HG03520 (cell line): ENCODE measurements around the gene WWOX.
"Not testable (repeated sequence)": the region's sequence is repeated elsewhere in the genome, so short reads cannot be mapped to it uniquely, and the experiment has no call there.

Source experiments
- ATAC-seq: cut with Tn5 transposase; IDR thresholded peaks from one replicate; pipeline ENCODE4 v1.9.1; 2021; ENCODE audit warnings: mild to moderate bottlenecking, moderate library complexity; ENCODE audit not compliant: unreplicated experiment

Gene WWOX

DNA sequence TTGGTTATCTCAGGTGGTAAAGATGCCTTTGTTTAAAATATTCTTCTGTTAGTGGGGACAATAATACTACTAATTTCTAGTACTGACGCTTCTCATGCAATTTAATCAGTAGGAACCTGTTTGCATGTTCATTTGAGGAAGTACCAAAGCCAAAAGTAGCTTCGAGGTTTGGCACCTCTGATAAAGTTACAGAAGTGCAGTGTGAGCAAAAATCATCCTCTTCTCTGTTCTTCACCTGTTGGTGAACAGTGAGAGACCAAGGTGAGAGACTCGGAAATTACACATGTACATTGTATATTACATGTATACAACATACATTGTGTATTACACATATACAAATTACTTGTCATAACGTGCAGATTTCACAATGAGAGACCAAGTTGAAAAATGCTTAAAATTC lies 1096.5 kb downstream of the WWOX start:
- ATAC-seq: no peak

DNA sequence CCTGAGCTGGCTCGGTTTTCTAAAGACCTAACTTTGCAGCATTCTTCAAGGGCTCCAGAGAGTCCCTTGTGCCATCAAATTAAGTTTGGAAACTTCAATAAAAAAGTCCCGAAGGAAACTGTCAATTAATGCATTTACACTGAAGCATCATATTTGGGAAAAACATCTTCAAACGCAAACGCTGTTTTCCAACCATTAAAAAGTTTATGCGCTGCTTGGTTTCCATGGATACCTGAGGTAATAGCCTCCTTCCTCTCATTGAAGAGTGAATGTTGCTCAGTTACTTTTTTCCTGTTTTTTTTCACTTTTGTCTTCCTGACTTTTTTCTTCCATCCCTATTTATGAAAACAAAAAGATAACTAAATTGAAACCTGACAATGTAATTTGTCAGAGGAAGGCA lies 1102.0 kb downstream of the WWOX start:
- ATAC-seq: no peak

DNA sequence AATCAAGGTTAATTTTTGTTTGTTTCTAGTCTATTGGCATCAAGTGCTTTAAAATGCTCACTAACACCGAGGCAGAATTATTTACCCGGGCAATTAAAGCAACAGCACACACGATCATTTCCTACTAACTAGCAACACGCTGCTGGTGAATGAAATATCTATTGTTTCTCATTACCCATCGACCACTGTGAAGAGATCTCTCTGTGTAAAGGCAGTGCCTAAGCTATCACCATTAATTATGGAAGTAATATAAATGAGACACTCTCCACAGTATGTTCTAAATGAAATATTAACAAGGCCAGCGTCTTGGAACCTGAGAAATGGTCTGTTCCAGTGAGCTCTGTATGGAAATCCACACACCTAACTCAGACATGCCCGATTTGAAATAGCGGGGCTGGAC lies 1103.5 kb downstream of the WWOX start:
- ATAC-seq: no peak

DNA sequence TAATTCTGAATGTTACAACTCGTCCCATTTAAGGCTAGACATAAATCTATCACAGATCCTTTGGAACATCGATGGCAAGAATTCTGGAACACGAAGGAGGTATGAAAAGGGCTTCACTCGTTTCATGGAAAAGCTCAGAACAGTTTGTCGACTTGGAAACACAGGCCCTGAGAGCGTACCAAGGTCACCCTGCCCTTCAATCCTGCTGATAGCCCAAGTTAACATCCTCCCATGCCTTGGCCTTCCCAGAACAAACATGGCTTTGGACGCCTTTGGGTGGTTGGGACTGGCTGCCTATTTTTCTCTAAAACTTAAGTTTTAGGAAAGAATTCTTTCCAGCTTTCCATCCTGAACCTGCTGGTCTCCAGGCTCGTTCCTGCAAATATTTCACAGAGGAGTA lies 1105.0 kb downstream of the WWOX start:
- no peak for ATAC-seq

DNA sequence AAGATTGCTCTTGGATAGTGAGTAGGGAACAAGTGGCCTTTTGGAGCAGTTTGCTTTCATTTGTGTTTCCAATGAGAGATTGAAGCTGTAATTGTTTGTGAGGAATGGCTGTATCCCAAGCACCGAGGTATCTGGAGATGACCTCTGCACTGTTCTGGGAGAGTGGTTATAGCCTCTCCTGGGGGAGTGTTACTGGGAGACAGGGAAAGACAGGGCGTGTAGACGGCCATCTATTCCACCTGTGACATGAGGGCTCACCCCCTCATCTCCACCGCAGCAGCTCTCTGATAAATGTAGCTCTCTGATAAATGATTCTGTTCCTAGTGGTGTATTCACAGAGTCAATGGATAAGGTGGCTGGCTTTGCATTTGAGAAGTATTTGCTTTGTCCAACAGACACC lies 1107.4 kb downstream of the WWOX start:
- ATAC-seq: no peak

DNA sequence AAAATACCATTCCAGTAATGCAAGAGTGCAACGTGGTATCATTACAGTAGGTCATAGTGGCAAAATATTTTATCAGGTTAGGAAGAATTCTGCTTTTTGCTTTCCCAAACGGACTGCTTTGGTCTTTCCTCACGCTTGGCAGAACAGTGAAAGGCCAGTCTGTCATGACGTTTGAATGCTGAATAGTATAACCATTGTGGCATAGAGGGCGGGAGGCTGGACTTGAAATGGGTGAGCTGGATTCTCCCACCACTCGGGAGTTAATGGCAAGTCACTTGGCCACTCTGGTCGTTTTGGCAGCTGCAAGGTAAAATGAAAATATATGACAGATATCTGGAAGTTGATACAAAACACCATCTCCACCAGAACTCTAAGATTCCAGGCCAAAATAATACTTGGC lies 1109.9 kb downstream of the WWOX start:
- no peak for ATAC-seq

DNA sequence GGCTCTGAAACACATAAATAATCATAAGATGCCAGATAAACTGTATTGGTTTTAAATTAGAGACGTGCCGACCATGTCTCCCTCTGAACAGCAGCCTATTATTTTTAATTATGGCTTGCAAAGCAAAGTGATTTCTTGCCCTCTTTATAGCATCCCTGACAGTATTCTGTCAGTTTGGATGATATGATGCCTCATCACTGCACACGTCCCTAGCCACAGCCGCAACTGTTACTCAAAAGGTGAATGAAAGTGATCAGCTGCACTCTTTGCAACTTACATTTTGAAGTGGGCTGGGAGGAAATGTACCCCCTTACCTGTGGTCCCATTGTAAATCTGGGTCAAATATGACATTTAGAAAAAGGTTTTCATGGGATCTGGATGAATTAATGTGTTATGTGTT lies 1111.2 kb downstream of the WWOX start:
- ATAC-seq: no peak

DNA sequence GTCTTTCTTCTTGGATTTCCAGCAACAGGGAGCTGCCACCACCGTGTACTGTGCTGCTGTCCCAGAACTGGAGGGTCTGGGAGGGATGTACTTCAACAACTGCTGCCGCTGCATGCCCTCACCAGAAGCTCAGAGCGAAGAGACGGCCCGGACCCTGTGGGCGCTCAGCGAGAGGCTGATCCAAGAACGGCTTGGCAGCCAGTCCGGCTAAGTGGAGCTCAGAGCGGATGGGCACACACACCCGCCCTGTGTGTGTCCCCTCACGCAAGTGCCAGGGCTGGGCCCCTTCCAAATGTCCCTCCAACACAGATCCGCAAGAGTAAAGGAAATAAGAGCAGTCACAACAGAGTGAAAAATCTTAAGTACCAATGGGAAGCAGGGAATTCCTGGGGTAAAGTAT lies 1112.1 kb downstream of the WWOX start:
- no peak for ATAC-seq

DNA sequence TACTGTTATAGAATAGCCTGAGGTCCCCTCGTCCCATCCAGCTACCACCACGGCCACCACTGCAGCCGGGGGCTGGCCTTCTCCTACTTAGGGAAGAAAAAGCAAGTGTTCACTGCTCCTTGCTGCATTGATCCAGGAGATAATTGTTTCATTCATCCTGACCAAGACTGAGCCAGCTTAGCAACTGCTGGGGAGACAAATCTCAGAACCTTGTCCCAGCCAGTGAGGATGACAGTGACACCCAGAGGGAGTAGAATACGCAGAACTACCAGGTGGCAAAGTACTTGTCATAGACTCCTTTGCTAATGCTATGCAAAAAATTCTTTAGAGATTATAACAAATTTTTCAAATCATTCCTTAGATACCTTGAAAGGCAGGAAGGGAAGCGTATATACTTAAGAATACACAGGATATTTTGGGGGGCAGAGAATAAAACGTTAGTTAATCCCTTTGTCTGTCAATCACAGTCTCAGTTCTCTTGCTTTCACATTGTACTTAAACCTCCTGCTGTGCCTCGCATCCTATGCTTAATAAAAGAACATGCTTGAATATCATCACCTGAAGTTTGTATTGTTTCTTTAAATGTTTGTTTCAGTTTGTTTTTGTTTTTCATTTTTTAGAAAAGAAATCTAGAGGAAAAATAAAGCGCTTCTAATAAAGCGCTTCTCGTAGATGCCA lies 1112.8 kb downstream of the WWOX start:
- ATAC-seq: no peak

DNA sequence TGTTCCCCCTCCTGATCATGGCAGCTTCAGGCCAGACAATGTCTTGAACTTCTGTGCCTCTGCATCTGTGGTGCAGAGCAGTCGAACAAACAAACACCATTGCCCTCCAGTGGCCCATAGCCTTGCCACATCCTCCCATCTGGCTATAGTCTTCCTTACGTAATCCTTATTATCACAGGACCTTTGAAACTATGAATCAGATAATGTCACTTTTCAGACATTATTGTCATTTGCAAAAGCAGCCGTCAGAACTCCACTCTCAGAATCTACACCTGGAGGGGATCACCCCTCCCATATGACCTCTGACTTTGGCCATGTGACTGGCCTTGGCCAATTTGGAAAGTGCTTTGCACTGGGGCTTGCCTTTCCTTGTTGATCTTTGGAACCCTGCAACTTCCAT lies 1113.8 kb downstream of the WWOX start:
- ATAC-seq: no peak

DNA sequence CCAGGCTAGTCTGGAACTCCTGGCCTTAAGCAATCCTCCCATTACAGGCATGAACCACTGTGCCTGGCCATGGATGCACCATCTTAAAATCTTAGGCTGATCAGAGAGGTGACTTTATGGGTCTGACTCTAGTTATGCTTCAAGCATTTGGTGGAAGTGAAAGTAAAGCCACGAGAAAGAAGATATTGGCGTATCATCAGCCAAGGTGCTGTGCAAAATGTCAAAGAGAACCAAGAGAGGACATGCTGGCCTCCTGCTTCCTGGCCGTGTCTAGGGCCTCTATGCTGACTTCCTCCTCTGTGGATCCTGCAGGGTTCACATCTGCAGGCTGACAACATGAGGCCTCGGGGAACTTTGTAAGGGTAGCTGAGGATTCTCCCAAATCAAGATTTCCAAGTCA lies 1115.8 kb downstream of the WWOX start:
- ATAC-seq: no peak

DNA sequence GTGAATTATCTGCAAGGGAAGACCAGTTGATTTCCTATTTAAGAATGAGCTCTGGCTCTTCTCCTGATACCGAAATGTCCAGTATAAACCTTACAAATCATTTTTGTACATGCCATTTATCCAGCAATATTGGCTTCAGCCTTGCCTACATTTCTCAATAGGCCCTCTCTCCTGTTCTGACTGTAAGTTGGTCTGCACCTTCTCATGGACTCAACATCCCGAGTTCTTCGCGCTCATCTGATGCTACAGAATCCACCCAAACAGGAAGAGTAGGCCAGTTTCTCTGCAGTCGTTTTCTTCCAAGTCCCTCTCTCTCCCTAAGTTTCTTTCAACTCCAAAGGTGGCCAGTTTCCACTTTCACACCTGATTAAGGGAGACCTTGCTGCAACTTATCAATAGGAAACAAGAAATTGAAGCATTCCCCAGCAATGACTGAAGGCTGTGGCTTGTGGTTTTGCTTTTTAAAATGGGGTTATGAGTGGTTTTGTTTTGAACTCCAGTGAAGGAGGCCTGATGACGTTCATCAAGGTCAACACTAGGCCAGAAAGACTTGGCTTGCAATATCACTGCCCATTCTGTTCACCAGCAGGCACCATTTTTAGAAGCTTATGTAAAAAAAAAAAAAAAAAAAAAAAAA lies 1118.0 kb downstream of the WWOX start:
- ATAC-seq: no peak

DNA sequence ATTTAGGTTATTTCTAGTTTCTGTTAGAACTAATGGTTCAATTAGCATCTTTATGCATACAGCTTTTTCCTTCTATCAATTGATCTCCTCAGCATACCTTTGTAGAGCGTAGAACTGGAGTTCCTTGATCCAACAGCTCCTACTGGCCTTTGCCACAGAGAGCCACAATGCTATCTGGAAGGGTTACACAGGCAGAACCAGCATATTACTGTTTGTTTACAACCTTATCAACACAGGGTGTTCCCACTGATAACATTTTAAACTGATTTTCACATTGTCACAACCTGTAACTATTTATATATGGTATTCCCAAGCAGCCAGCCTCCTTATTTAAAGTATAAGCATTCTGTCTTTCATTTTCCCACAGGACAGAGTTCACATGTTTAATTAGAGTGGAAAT lies 1118.9 kb downstream of the WWOX start:
- no peak for ATAC-seq

DNA sequence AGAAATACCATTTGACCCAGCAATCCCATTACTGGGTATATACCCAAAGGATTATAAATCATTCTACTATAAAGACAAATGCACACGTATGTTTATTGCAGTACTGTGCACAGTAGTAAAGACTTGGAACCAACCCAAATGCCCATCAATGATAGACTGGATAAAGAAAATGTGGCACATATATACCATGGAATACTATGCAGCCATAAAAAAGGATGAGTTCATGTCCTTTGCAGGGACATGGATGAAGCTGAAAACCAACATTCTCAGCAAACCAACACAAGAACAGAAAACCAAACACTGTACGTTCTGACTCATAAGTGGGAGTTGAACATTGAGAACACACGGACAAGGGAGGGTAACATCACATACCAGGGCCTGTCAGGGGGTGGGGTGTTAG lies 1126.5 kb downstream of the WWOX start:
- ATAC-seq: not testable (repeated sequence)

DNA sequence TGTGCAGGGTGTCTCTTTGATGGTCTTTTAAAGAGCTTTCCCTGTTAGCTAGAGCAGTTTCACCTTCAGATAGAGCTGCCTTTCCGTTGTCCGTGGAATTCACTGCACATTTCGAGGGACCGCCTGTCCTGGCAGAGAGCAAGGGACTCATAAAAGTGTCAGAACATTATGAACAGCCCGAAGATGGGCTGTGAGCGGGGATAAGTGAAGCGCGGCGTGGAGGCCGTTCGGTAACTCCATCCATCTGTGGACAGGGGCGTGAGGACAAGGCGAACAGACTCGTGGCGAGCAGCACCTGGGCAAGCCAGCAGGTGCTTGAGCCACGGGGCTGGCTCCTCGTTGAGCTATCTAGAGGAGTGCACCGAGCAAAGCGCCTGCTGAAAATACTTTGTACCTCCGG lies 1129.9 kb downstream of the WWOX start:
- no peak for ATAC-seq

DNA sequence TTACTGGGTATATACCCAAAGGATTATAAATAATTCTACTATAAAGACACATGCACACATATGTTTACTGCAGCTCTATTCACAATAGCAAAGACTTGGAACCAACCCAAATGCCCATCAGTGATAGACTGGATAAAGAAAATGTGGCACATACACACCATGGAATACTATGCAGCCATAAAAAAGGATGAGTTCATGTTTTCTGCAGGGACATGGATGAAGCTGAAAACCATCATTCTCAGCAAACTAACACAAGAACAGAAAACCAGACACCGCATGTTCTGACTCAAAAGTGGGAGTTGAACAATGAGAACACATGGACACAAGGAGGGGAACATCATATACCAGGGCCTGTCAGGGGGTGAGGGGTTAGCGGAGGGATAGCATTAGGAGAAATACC lies 1146.2 kb downstream of the WWOX start:
- ATAC-seq: not testable (repeated sequence)

DNA sequence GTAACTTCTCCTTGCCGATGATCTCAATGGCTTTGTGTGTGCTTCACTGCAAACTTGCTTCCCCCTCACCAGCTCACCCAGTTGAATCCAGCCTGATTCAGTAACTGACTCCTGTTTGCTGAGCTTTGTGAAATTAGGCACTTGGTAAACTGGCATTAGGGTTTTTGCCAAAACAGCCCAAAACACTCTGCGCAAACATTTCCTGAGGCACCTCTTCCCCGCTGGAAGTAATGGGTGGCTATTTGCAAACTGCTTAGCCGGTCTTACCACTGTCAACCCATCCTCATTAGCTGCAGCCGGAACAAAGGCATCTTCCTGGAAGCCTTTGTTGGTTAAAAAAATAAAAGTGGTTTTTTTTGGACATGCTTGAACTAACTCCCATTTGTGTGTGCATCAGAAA lies 1147.9 kb downstream of the WWOX start:
- no peak for ATAC-seq

DNA sequence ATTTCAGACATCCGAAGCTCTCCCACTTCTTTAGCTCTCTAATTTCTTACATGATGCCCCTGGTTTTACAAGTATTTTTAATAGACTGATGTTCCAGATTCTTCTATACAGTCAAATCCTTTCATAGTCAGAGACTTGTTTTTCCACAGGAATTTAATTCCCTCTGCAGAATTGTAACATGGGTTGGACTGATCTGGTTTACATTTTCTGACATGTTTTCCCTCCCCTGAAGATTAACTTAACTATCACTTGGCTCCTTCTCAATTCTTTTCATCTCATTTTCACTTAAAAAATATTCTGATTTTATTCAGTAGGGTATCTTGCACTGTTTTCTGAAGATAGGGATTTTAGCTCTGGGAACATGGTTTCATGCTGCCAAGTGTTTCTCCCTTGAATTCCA lies 1148.9 kb downstream of the WWOX start:
- no peak for ATAC-seq

DNA sequence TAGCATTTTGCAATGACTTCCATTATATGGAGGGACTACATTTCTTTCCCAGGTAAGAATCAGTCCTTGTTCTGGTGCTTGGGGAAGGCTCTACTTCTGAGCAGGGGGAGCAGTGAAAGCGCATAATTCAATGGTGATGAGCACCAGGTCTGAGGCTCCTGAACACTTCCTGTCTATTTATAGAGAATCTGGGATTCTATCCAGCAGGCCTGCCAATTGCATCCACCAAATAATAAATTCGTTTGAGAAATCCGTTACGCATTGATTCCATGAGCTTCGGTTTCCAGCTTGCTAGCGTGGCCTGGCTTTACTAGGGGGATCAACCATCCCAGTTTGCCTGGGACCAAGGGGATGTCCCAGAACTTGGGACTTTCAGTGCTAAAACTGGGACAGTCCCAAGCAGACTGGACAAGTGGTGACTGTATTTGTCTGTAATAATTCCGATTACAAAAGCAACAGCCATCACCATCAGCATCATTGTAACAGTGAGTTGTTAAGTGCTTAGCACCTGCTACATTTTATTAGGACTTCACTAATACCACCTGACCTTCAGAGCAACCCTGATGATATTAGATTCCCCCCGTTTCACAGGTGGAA lies 1151.1 kb downstream of the WWOX start:
- ATAC-seq: no peak

DNA sequence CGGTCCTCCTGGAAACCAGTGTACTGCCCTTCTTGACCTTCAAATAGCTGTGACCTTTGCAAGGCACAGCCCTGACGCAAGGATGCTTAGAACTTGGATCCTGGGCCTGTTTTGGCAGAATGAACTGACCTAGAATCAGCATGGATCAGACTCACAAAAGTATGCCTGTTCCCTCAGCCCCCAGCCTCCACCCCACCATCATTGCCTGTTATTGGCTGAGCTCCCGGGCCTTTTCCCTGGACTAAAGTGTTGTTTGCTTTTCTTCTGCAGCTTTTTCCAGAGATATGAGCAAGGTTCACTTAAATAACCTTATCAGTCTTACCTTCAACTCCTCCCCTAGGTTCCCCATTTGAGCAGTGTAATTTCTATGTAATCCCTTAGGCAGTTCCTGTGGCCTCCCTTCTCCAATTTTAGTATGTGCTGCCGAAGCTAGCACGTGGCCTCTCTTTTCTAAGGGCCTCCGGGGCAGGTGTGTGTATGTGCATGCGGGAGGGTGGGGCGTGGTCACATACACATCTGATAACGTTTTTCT lies 1153.7 kb downstream of the WWOX start:
- no peak for ATAC-seq

DNA sequence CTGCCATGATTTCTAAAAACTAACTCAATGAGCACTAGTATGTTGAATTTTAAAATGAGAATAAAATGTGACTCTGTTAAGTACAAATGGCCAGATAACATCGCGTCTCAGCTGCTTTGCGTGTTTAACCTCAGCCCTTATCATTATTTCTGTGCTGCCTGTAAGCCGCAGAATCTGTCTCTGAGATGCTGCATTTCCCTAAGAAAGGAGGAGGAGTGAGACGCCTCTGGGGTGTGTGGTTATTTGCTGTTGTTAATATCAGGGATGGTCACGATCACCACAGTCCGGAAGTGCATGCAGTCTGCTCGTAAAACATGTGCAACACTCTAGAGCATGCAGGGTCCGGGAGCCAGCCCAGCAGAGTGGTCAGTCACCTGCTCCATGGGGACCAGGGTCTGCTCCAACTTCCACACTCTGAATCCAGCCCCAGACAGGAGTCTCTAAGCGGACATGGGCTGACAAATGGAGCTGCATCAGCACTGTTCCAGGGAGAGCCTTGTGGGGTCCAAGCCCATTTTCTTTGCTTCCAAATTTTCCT lies 1158.6 kb downstream of the WWOX start:
- no peak for ATAC-seq

DNA sequence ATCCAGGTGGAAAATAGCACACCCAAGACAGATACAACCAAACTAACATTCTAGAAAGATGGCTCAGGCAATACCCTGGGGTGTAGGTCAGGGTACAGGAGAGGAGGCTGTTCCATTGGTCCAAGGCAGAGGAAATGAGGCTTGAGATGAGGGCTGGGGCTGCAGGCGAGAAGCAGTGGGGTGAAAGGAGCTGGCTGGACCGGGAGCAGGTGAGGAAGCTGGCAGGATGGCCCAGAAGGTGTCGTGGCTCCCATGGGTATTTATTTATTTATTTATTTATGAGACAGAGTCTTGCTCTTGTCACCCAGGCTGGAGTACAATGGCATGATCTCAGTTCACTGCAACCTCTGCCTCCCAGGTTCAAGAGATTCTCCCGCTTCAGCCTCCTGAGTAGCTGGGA lies 1161.4 kb downstream of the WWOX start:
- ATAC-seq: not testable (repeated sequence)
